ENCODE results near the gene NKIRAS2. TPM values are rescaled to one million over a fixed set of nuclear protein-coding genes. Genes with fewer than 3 reads are reported as not detected.

NKIRAS2 gene
- total RNA-seq: 63.6 TPM

DNA sequence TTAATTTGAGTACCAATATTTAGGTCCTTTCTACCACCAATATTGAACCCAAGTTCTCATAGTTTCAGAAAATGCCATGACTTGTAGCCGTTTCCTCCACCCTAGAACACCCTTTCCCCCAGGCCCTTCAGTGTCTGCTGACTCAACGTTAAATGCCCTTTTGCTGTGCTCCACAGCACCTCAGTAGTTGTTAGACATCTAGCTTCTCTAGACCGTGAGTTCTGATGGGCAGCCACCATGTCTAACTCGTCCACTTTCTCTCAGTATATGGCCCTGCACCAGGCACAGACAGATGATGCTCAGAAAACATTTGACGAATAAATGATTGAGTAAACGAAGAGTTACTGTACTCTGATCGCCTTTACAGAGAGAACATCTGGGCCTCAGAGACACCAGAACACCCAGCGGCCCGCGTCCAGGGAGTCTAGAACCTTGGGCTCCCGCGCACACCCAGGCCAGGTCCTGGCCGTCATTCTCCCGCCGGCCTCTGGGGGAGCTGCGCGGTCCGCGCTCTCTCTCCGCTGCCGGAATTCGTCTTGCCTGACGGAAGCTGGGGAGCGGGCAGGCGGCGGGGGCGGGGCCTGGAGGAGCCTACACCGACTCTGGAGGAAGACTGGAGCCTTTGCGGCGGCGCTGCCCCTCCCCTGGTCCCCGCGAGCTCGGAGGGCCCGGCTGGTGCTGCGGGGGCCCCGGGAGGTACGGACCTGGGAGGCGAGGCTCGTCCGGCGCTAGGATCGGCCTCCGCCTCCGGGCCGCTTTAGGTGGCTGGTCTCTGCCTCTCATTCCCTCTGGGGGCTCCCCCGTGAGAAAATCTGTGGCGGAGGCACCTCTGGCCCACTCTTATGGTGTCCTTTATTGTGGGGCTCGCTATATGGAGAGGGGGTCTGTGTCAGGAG is at the start of gene NKIRAS2:
Gene NKIRAS2, plus strand, starts transcription at position 582 of the 896 bp plus-strand sequence. CDS start 1,488 bp downstream, outside the sequence.
- peak within 1 kb of the TSS; percentile 84 to 91 for H3K4me3 ChIP-seq
- peaks cover 14 to 31% of the 10 kb centered on the region in 2 donors for H3K4me1 ChIP-seq
- TF ChIP-seq, protein P1, sequence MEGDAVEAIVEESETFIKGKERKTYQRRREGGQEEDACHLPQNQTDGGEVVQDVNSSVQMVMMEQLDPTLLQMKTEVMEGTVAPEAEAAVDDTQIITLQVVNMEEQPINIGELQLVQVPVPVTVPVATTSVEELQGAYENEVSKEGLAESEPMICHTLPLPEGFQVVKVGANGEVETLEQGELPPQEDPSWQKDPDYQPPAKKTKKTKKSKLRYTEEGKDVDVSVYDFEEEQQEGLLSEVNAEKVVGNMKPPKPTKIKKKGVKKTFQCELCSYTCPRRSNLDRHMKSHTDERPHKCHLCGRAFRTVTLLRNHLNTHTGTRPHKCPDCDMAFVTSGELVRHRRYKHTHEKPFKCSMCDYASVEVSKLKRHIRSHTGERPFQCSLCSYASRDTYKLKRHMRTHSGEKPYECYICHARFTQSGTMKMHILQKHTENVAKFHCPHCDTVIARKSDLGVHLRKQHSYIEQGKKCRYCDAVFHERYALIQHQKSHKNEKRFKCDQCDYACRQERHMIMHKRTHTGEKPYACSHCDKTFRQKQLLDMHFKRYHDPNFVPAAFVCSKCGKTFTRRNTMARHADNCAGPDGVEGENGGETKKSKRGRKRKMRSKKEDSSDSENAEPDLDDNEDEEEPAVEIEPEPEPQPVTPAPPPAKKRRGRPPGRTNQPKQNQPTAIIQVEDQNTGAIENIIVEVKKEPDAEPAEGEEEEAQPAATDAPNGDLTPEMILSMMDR (IDR thresholded peaks at IDR 0.05): peak; percentile 86 to 98 (median 96)
- H3K9me3 ChIP-seq: no peaks in the 10 kb centered on the region
- H3K27me3 ChIP-seq: no peaks in the 10 kb centered on the region
- peak; percentile 78 to 96 for DNase-seq (ENCODE audit: low spot score in 2 of 2)
- intact Hi-C loops (cut with DNase I): loop anchor here (2.0 to 10.0 kb wide), 2 partner anchors 53 to 1875 kb away; partner anchors contain the start of genes CASC3 and CNP
- peaks cover 24 to 28% of the 10 kb centered on the region in 2 donors for H3K36me3 ChIP-seq
- H3K27ac ChIP-seq: peak within 1 kb of the TSS; percentile 83 to 85

DNA sequence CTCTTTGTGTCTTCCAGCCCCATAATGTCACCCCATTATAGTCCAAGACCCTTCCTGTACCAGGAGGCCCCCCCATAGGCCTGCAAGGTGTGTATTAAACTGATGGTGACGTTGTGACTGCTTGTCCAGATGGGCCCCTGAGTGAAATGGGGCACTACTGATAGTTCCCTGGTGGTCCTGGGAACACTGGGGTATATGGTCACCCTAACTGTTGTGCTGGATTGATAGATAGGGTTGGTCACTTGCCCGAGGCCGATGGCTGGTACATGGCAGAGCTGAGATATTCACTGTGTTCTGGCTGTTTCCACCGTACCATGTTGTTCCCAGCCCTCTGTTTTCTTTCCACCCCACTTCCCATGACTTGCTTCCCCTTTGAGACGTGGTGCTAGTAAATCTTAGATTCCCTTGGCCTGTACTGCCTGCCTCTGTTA is 49.0 kb upstream of the NKIRAS2 start:
- TF ChIP-seq, protein P1 (IDR thresholded peaks at IDR 0.05): no peak
- intact Hi-C loops (cut with DNase I): no loop called here
- Histone ChIP-seq H3K9me3 (no peaks in the 10 kb centered on the region), H3K36me3 (peaks cover 36 to 56% of the 10 kb centered on the region in 2 donors), H3K27me3 (no peaks in the 10 kb centered on the region), H3K27ac (no peak overlapping the region), H3K4me3 (no peak overlapping the region), H3K4me1 (peaks cover 0 to 4% of the 10 kb centered on the region in 2 donors)
- DNase-seq (ENCODE audit: low spot score in 2 of 2): no peak

DNA sequence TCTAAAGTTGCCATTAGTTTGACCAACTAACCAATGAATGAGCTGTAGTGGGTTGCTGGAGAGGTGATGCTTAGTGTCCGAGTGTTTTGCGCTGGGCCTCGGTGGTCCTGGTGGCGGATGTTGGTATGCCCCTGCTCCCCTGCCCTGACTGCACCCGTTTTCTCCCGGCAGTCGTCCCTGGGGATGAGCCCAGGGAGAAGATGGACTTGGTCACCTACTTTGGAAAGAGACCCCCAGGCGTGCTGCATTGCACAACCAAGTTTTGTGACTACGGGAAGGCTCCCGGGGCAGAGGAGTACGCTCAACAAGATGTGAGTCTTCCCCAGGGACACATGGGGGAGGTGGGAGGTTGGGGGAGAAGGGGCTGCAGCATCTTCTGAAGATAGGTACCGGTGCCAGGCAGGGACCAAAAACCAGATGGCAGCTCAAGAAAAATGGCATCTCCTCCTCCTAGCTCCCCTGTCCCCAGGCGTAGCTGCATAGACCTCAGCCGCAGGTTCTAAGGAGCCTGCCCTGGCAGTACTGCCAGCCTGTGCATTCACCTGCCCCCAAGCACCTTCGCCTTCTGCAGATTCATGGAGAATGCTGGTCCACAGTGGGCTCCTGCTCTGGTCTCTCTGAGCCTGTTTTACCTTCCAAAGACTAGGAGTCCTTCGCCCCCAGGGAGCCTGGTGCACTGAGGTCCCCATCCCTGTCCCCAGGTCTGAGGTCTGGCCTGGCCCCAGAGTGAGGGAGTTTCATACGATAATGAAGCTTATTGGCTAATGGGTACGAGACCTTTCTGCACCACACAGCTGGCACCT is 48.0 kb upstream of the NKIRAS2 start:
- Histone ChIP-seq H3K4me1 (peaks cover 0 to 4% of the 10 kb centered on the region in 2 donors), H3K27ac (no peak overlapping the region), H3K27me3 (no peaks in the 10 kb centered on the region), H3K36me3 (peaks cover 41 to 66% of the 10 kb centered on the region in 2 donors), H3K9me3 (no peaks in the 10 kb centered on the region), H3K4me3 (no peak overlapping the region)
- intact Hi-C loops (cut with DNase I): no loop called here
- DNase-seq (ENCODE audit: low spot score in 2 of 2): no peak
- TF ChIP-seq, protein P1 (IDR thresholded peaks at IDR 0.05): no peak

DNA sequence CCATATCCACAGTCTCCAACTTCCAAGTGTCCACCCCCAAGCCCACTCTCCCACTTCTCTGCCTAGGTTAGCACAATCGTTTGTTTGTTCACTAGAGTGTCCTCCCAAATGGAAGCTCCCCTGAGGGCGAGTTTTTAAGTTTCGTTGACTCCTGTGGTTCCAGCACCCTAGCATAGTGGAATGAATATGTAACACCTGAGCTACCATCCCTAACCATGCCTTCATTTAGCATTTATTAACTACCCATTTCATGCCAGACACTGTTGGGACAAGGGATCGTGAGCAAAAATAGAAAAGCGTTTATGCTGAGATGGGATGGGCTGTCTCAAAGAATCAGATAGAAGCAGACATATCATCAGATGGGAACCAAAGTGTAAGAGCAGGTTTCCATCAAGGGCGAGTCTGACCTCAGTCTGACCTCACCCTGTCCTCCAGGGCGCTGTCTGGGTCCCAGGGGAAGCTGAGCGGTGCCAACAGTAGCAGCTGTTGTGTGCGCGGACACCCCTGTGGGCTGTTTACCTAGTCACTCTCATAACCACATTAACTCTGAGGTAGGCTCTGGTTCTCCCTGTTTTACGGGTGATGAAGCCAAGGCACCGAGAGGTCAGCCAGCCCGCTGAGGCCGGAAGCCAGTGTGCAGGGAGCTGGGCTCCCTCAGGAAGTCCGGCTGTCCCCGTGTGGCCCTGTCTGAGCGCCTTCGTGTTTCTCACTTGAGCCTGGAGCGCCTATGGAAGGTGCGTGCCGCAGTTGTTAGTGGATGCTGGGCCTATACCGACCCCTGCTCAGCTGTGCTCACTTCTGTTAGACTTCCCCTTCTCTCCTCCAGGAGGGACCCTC is 47.1 kb upstream of the NKIRAS2 start:
- no peak overlapping the region for H3K27ac ChIP-seq
- H3K9me3 ChIP-seq: no peaks in the 10 kb centered on the region
- H3K27me3 ChIP-seq: no peaks in the 10 kb centered on the region
- TF ChIP-seq, protein P1 (IDR thresholded peaks at IDR 0.05): no peak
- peaks cover 49 to 74% of the 10 kb centered on the region in 2 donors for H3K36me3 ChIP-seq
- intact Hi-C loops (cut with DNase I): no loop called here
- H3K4me1 ChIP-seq: no peaks in the 10 kb centered on the region
- DNase-seq (ENCODE audit: low spot score in 2 of 2): no peak
- H3K4me3 ChIP-seq: no peak overlapping the region

DNA sequence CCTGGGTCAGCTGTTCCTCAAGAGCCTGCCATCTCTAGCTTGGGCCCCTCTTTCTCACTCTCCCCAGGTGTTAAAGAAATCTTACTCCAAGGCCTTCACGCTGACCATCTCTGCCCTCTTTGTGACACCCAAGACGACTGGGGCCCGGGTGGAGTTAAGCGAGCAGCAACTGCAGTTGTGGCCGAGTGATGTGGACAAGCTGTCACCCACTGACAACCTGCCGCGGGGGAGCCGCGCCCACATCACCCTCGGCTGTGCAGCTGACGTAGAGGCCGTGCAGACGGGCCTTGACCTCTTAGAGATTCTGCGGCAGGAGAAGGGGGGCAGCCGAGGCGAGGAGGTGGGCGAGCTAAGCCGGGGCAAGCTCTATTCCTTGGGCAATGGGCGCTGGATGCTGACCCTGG is 46.5 kb upstream of the NKIRAS2 start:
- intact Hi-C loops (cut with DNase I): no loop called here
- TF ChIP-seq, protein P1 (IDR thresholded peaks at IDR 0.05): no peak
- no peak for DNase-seq (ENCODE audit: low spot score in 2 of 2)
- peaks cover 56 to 79% of the 10 kb centered on the region in 2 donors for H3K36me3 ChIP-seq
- H3K4me1 ChIP-seq: no peaks in the 10 kb centered on the region
- no peak overlapping the region for H3K27ac ChIP-seq
- no peaks in the 10 kb centered on the region for H3K9me3 ChIP-seq
- no peaks in the 10 kb centered on the region for H3K27me3 ChIP-seq
- H3K4me3 ChIP-seq: no peak overlapping the region

All from ascending aorta (tissue), 2 donors.